D341Med (cell line): Measurements from ENCODE around the gene ARRB2.

Experiments
- DNase-seq: peaks from one replicate; pipeline ENCODE4 v3.0.0; 2012; ENCODE audit warnings: low spot score

Gene ARRB2

GRCh38 chr17:4725646-4726310, 15.3 kb downstream of the ARRB2 start:
- no peak for DNase-seq

- no peak for DNase-seq
Measured at GRCh38 chr17:4728124-4728523, 17.7 kb downstream of the ARRB2 start.

- no peak for DNase-seq
Measured at GRCh38 chr17:4733073-4733531, 22.7 kb downstream of the ARRB2 start.

DNA sequence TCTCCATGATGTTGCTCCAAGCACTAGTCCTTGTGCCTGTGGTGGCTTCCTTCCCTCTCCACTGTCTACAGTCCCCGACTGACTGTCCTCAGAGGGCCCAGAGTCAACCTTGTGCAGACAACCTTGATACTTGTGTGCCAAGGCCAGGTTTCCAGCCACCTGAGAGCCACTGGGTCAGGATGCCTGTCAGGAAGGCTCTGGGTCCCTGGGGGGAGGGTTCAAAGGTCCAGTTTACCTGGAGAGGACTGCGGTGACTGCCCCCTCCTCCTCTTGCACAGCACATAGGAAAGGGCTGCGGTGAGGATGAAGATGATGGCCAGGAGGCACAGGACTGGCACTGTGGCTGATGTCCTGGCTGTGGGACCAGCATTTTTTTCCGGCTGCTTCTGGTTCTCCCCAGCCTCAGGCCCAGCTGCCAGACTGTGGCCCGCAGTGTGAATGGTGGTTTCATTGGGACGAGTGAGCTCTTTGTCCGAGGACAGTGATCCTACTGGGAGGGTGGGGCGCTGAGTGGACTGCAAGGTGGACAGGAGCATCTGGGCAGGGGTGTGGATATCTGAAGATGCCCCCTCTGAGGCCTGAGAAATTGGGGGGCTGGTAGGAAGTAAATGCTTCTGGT, 24.5 kb downstream of the ARRB2 start:
- DNase-seq = no peak

GRCh38 chr17:4735876-4736651, 25.6 kb downstream of the ARRB2 start:
- no peak for DNase-seq

- no peak for DNase-seq
Measured at GRCh38 chr17:4738136-4739121, 28.0 kb downstream of the ARRB2 start.

GRCh38 chr17:4739122-4740024, 28.9 kb downstream of the ARRB2 start, which contains the start of the genes CXCL16 and ZMYND15:
TSS of gene CXCL16 (minus strand) at chr17:4739928. CDS start at chr17:4739339, 589 bp downstream.
TSS of gene ZMYND15 (plus strand) at chr17:4739833. CDS start at chr17:4740549, 716 bp downstream.
- DNase-seq = peak; percentile 66

DNA sequence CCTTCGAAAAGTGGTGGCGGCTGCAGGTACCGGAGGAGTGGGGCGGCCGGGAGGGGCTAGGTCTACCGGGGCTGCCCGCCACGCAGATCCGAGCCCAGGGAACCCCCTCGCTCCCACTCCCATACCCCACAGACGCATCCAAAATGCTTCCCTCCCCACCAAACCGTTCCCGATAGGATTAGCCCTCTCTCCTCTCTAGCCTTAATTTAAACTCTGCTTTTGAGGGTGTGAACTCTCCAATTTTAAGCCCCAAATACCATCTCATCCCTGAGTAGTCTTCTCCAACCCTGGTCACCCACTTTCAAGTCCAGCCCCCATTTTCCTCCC, 29.6 kb downstream of the ARRB2 start:
- DNase-seq = no peak

GRCh38 chr17:4740584-4740983, 30.2 kb downstream of the ARRB2 start:
- no peak for DNase-seq

GRCh38 chr17:4741544-4741943, 31.1 kb downstream of the ARRB2 start:
- no peak for DNase-seq

DNA sequence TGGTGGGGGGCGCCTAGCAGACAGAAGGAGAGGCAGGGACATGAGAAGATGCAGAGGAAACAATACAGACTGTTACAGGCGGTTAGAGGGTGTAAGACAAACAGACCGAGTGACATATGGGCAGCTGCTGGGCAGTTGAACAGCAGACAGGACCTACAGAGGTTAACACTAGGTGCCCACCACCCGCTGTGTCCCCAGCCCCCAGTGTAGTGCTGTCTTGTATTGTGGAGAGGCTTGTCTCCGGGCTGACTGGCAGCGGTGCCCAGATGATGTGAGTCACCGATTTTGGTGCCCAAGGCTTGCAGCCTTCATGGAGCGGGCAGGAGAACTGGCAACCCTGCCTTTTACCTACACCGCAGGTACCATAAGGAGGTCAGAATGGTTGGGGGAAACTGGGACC, 31.7 kb downstream of the ARRB2 start:
- no peak for DNase-seq

- DNase-seq = no peak
Measured at GRCh38 chr17:4742629-4743028, 32.2 kb downstream of the ARRB2 start.

DNA sequence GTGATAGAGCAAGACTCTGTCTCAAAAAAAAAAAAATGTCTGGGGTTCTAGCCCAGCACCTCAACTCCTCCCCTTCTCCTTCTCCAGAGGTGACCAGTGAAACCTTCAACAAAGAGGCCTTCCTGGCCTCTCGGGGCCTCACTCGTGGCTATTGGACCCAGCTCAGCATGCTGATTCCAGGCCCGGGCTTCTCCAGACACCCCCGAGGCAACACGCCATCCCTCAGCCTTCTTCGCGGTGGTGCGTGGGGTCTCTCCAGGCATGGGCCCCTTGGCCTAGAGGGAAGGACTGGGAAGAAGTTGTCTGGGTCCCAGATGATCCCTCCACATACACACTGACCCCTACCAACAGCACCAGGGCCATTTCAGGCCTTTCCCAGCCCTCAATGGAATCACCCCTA, 32.8 kb downstream of the ARRB2 start:
- DNase-seq = no peak

DNA sequence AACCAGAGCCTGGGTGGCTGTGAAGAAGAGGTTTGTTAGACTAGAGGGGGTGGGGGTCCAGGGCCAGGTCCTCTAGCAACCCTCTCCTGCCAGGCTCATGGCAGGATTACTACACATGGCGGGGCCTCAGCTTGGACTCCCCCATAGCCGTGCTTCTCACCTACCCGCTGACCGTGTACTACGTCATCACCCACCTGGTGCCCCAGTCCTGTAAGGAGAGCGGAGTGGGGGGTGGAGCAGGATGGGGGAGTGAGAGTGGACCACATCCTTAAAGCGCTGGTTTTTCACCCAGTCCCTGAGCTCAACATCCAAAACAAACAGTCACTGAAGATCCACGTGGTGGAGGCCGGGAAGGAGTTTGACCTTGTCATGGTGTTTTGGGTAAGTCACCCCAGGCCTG, 33.5 kb downstream of the ARRB2 start:
- DNase-seq = no peak

DNA sequence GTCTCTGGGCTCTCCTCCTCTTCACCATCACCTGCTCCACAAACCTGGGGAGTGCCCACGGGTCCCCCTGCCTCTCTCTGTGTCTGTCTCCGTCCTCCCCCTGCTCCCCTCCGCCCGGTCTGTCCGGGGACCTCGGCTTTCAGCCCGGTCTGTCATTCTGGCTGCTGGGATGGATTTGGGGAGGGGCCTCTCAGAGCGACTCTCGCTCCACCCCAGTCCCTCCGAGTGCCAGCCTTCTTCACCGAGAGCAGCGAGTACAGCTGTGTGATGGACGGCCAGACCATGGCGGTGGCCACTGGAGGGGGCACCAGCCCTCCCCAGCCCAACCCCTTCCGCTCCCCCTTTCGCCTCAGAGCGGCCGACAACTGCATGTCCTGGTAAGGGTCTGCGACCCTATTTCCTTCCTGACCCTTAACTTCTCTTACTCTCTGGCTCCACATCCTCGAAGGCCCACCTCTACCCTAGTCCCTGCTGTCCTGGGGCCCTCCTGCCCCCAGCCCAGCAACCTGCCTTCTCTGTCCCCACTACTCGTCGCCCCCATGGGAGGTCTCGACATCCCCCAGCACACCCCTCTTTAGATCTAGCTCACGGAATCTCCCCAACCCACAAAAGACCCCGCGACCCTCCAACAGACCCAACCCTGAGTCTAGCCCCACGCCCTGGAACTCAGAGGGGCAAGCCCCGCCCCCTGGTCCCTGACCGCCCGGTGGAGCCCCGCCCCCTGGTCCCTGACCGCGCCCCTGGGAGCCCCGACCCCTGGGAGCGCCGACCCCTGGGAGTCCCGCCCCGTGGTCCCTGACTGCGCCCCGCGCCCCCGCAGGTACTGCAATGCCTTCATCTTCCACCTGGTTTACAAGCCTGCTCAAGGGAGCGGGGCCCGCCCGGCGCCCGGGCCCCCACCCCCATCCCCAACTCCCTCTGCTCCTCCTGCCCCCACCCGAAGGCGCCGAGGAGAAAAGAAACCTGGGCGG, 34.9 kb downstream of the ARRB2 start:
- no peak for DNase-seq

- DNase-seq = no peak
Measured at GRCh38 chr17:4747847-4748246, 37.4 kb downstream of the ARRB2 start.

DNA sequence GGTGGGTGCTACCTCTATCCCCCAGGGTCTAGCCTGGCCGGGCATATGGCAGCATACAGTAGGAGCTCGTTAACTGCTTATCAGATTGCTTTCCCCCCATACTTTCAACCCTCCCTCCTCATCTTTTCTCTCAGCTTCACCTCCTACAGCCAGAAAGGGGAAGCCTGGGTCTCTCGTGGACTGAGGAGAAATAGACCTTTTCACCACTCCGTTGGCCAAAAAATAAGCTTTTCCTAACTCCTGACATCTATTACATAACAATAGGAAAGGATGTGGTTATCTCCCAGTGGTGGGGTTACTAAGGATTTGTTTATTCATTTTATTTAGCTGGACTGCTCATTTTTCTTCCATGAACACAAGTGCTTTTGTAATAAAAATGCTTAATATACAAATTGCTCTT, 38.3 kb downstream of the ARRB2 start:
- DNase-seq = no peak

- no peak for DNase-seq
Measured at GRCh38 chr17:4750606-4751005, 40.2 kb downstream of the ARRB2 start.

- no peak for DNase-seq
Measured at GRCh38 chr17:4751932-4752331, 41.5 kb downstream of the ARRB2 start.

DNA sequence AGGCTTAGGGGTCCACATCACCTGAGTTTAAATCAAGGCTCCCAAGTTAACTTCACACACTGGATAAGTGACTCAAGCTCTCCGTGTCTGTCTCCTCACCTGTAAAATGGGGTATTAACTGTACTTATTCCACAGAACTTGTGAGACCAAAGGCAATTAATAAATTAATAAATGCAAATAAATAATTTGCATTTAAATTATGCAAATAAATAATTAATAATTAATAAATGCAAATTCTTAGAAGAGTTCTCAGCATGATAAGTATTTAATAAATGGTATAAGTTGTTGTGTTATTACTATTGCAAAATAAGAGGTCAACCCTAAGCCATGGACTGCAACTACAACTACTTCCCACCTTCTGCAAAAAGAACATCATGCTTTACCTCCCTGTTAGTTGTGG, 43.0 kb downstream of the ARRB2 start:
- DNase-seq = no peak
